HCT116 (cell line): ENCODE measurements around the gene MSL2. TPM values are rescaled to one million over a fixed set of nuclear protein-coding genes. Genes with fewer than 3 reads are reported as not detected.
"Not testable (repeated sequence)": the region's sequence is repeated elsewhere in the genome, so short reads cannot be mapped to it uniquely, and the experiment has no call there.

Experiments
- ATAC-seq: fragments of 200-7000 bp; cut with Tn5 transposase; 2 replicates; pipeline ENCODE4 v1.9.1; 2020; ENCODE audit warnings: mild to moderate bottlenecking, moderate library complexity
- BruUV-seq: library from RNA; stranded (reverse); fragments of 400-500 nt; replicated peaks from 2 replicates; lab custom pipeline; 2021; lab: Mats Ljungman, UMichigan
- CTCF ChIA-PET: fragments of 300-600 bp; sonication (Branson Sonifier 250); formaldehyde crosslinking; loops from one replicate; lab custom pipeline; 2021; ENCODE audit warnings: antibody characterized with exemption; lab: Charles Lee
- POLR2A ChIA-PET: fragments of 300-600, 350-600 bp; sonication (Branson Sonifier 250); formaldehyde crosslinking; loops from one replicate; lab custom pipeline; 2021; ENCODE audit warnings: antibody characterized with exemption; lab: Charles Lee
- RAD21 ChIA-PET, 2 experiments: fragments of 300-600 bp; sonication (Branson Sonifier 250); formaldehyde crosslinking; loops; one replicate each; lab custom pipeline; 2023; ENCODE audit warnings: low total read pairs in 2 of 2; ENCODE audit not compliant: uncharacterized antibody in 2 of 2, unreplicated experiment in 2 of 2, low non-redundant PET in 1 of 2; lab: Charles Lee
- DNase-seq: peaks from one replicate; pipeline ENCODE4 v3.0.0-alpha.2; 2010; ENCODE audit warnings: low read depth, low spot score
- H2AFZ ChIP-seq: fragments of 200-600 bp; shearing (Covaris generic), sonication (generic); 2 replicates; pipeline ENCODE4 v1.6.1; 2017; ENCODE audit warnings: low read depth, mixed run types, mixed read lengths, antibody characterized with exemption, low read length; ENCODE audit not compliant: poor library complexity, severe bottlenecking
- H3K27ac ChIP-seq: 2 replicates; pipeline ENCODE4 v1.5.1; 2012; ENCODE audit warnings: low read depth, low read length
- H3K27me3 ChIP-seq: fragments of 200-600 bp; sonication (generic); 2 replicates; pipeline ENCODE4 v1.6.1; 2016; ENCODE audit warnings: mixed run types, low read length, mixed read lengths; ENCODE audit not compliant: insufficient read depth
- H3K36me3 ChIP-seq, 2 experiments: fragments of 200-500 bp in 1 of 2; fragments of 200-600 bp in 1 of 2; sonication (Bioruptor generic) in 1 of 2; sonication (generic) in 1 of 2; 2 replicates each; pipeline versions ENCODE4 v1.5.1 to v1.6.1; 2014 to 2016; ENCODE audit warnings: low read length in 2 of 2, inconsistent platforms in 1 of 2, mixed read lengths in 1 of 2, mixed run types in 1 of 2; ENCODE audit not compliant: insufficient read depth in 2 of 2, control insufficient read depth in 1 of 2
- H3K4me1 ChIP-seq, 2 experiments: fragments of 200-600 bp in 1 of 2; sonication (generic) in 1 of 2; 2 replicates each; pipeline versions ENCODE4 v1.5.1 to v1.6.1; 2012 to 2017; ENCODE audit warnings: low read length in 2 of 2, inconsistent platforms in 1 of 2, mild to moderate bottlenecking in 1 of 2, mixed read lengths in 1 of 2, mixed run types in 1 of 2, moderate library complexity in 1 of 2; ENCODE audit not compliant: insufficient read depth in 2 of 2, control insufficient read depth in 1 of 2
- H3K4me2 ChIP-seq: fragments of 200-600 bp; sonication (generic); 2 replicates; pipeline ENCODE4 v1.6.1; 2017; ENCODE audit warnings: mixed run types, low read length, mixed read lengths
- H3K4me3 ChIP-seq, 2 experiments: fragments of 200-600 bp in 1 of 2; sonication (generic) in 1 of 2; replicated peaks in 1 of 2; 2 replicates each; pipeline ENCODE4 v1.5.1; 2011 to 2016; ENCODE audit warnings: low read length in 2 of 2, control low read depth in 1 of 2, low read depth in 1 of 2, mild to moderate bottlenecking in 1 of 2, mixed read lengths in 1 of 2, mixed run types in 1 of 2
- H3K79me2 ChIP-seq: fragments of 200-600 bp; sonication (generic); 2 replicates; pipeline ENCODE4 v1.6.1; 2017; ENCODE audit warnings: mild to moderate bottlenecking, mixed run types, low read length, moderate library complexity, mixed read lengths; ENCODE audit not compliant: insufficient read depth
- H3K9ac ChIP-seq: fragments of 200-600 bp; sonication (generic); 2 replicates; pipeline ENCODE4 v1.6.1; 2016; ENCODE audit warnings: low read length, mixed read lengths
- H3K9me2 ChIP-seq: fragments of 200-600 bp; sonication (generic), shearing (Covaris generic); 2 replicates; pipeline ENCODE4 v1.6.1; 2017; ENCODE audit warnings: mixed run types, mild to moderate bottlenecking, moderate library complexity; ENCODE audit not compliant: insufficient read depth
- H3K9me3 ChIP-seq, 2 experiments: fragments of 200-500 bp in 1 of 2; fragments of 200-600 bp in 1 of 2; sonication (Bioruptor generic) in 1 of 2; sonication (generic) in 1 of 2; 2 replicates each; pipeline ENCODE4 v1.6.1; 2014 to 2017; ENCODE audit warnings: low read length in 2 of 2, mixed read lengths in 2 of 2, inconsistent platforms in 1 of 2, low read depth in 1 of 2, mild to moderate bottlenecking in 1 of 2, mixed run types in 1 of 2, moderate library complexity in 1 of 2; ENCODE audit not compliant: control insufficient read depth in 1 of 2, insufficient read depth in 1 of 2
- H4K20me1 ChIP-seq: fragments of 200-600 bp; sonication (generic), shearing (Covaris generic); 2 replicates; pipeline ENCODE4 v1.6.1; 2017; ENCODE audit warnings: mixed run types, mild to moderate bottlenecking, moderate library complexity; ENCODE audit not compliant: insufficient read depth
- CBX3 ChIP-seq: IDR thresholded peaks from 2 replicates; pipeline ENCODE4 v1.6.1; 2012; ENCODE audit warnings: low read depth
- ELF1 ChIP-seq: IDR thresholded peaks from 2 replicates; pipeline ENCODE4 v1.6.1; 2012; ENCODE audit warnings: low read depth, borderline replicate concordance
- FOSL1 ChIP-seq: IDR thresholded peaks from 2 replicates; pipeline ENCODE4 v1.6.1; 2012; ENCODE audit warnings: low read depth
- POLR2AphosphoS5 ChIP-seq: IDR thresholded peaks from 2 replicates; pipeline ENCODE4 v1.6.1; 2011; ENCODE audit warnings: mild to moderate bottlenecking, low read depth, low read length, moderate library complexity
- RAD21 ChIP-seq: IDR thresholded peaks from 2 replicates; pipeline ENCODE4 v1.6.1; 2012; ENCODE audit warnings: low read depth, mild to moderate bottlenecking
- SIN3A ChIP-seq: IDR thresholded peaks from 2 replicates; pipeline ENCODE4 v1.6.1; 2012; ENCODE audit warnings: low read depth
- SP1 ChIP-seq: IDR thresholded peaks from 2 replicates; pipeline ENCODE4 v1.6.1; 2012; ENCODE audit warnings: low read depth
- TCF7L2 ChIP-seq: IDR thresholded peaks from 2 replicates; pipeline ENCODE4 v1.7.0; 2011; ENCODE audit warnings: borderline replicate concordance, inconsistent platforms; ENCODE audit not compliant: insufficient read depth, insufficient read length; ENCODE audit errors: extremely low read depth
- ZBTB33 ChIP-seq: IDR thresholded peaks from 2 replicates; pipeline ENCODE4 v1.6.1; 2011; ENCODE audit warnings: mild to moderate bottlenecking, low read length, moderate library complexity; ENCODE audit not compliant: insufficient replicate concordance; ENCODE audit errors: extremely low read depth
- ZFX ChIP-seq: fragments of 450-650 bp; IDR thresholded peaks from 2 replicates; pipeline ENCODE4 v1.6.1; 2017
- intact Hi-C: fragments of 100-400 bp; cut with micrococcal nuclease; formaldehyde crosslinking; loops from 2 replicates; pipeline ENCODE4 v1.10.0; 2022
- total RNA-seq: library from RNA; stranded (reverse); gene quantifications from one replicate; pipeline ENCODE4 v1.2.1, GENCODE V29; 2021; ENCODE audit not compliant: unreplicated experiment

The MSL2 gene
- total RNA-seq, 1 experiment from 2014 or later, result 34.8 TPM

DNA sequence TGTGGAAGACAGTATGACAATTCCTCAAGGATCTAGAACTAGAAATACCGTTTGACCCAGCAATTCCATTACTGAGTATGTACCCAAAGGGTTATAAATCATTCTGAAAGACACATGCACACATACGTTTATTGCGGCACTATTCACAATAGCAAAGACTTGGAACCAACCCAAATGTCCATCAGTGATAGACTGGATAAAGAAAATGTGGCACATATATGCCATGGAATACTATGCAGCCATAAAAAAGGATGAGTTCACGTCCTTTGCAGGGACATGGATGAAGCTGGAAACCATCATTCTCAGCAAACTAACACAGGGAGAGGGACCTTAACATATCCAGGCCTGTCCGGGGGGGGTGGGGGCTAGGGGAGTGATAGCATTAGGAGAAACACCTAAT is 76.4 kb downstream of the MSL2 start:
- H3K4me3 ChIP-seq, intact Hi-C loops, H3K27ac ChIP-seq, H3K4me1 ChIP-seq, H3K36me3 ChIP-seq, POLR2A ChIA-PET, H3K9me3 ChIP-seq, RAD21 ChIA-PET, H2AFZ ChIP-seq, CTCF ChIA-PET, H3K9me2 ChIP-seq, DNase-seq, H3K79me2 ChIP-seq, BruUV-seq, H4K20me1 ChIP-seq, H3K9ac ChIP-seq, ATAC-seq, H3K4me2 ChIP-seq, H3K27me3 ChIP-seq: not testable (repeated sequence)

DNA sequence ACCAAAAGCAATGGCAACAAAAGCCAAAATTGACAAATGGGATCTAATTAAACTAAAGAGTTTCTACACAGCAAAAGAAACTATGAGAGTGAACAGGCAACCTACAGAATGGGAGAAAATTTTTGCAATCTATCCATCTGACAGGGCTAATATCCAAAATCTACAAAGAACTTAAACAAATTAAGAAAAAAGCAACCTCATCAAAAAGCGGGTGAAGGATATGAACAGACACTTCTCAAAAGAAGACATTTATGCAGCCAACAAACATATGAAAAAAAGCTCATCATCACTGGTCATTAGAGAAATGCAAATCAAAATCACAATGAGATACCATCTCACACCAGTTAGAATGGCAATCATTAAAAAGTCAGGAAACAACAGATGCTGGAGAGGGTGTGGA is 76.8 kb downstream of the MSL2 start:
- CTCF ChIA-PET, POLR2A ChIA-PET, H2AFZ ChIP-seq, H3K4me3 ChIP-seq, H3K36me3 ChIP-seq, intact Hi-C loops, BruUV-seq, H3K27ac ChIP-seq, H3K9ac ChIP-seq, H3K79me2 ChIP-seq, ATAC-seq, H3K27me3 ChIP-seq, H4K20me1 ChIP-seq, H3K9me3 ChIP-seq, H3K4me1 ChIP-seq, H3K4me2 ChIP-seq, H3K9me2 ChIP-seq, RAD21 ChIA-PET, DNase-seq: not testable (repeated sequence)

GRCh38 chr3:136114421-136114820 is 81.7 kb downstream of the MSL2 start:
- Histone ChIP-seq H4K20me1 (no peaks in the 10 kb centered on the region), H3K79me2 (no peaks in the 10 kb centered on the region), H3K4me2 (no peak overlapping the region), H3K27me3 (no peaks in the 10 kb centered on the region), H3K36me3 (no peaks in the 10 kb centered on the region), H3K4me1 (no peaks in the 10 kb centered on the region), H3K9me3 (no peaks in the 10 kb centered on the region), H2AFZ (no peak overlapping the region), H3K4me3 (no peak overlapping the region), H3K27ac (no peak overlapping the region), H3K9ac (no peak overlapping the region), H3K9me2 (no peaks in the 10 kb centered on the region)
- no peak for DNase-seq
- intact Hi-C loops, result no loop called here
- no peak for ATAC-seq
- ChIA-PET POLR2A (no interaction called here), CTCF (no interaction called here), RAD21 (no interaction called here)
- no TSS peak for BruUV-seq
- TF ChIP-seq SP1 (no peak), FOSL1 (no peak), ZBTB33 (no peak), ZFX (no peak), ELF1 (no peak), TCF7L2 (no peak), RAD21 (no peak), CBX3 (no peak), SIN3A (no peak), POLR2AphosphoS5 (no peak)
